EH (cell line): ENCODE measurements around the gene CBFB.

Experiments
- DNase-seq: peaks from one replicate; pipeline ENCODE4 v3.0.0-alpha.2; 2015; ENCODE audit warnings: low read depth

CBFB gene

GRCh38 chr16:67137605-67138004, 108.7 kb downstream of the CBFB start:
- no peak for DNase-seq

DNA sequence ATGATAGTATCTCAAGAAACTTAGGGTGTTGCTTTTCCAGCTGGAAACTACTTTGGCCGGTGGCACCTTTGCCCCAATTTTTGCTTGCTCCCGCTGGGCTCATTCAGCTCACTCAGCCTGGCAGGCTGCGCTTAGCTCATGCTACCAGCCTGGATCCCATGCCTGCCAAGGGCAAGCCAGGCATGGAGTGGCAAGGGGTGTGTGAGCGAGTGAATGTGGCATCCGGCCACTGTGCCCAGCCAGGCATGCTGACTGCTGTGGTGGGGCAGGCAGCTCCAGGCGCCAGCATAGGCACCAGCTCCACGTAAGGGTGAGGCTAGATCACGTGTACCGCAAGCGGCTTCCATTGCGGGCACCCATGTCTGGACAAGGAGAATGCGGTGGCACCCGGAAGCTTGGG, 112.4 kb downstream of the CBFB start:
- DNase-seq = no peak

GRCh38 chr16:67142342-67142741, 113.4 kb downstream of the CBFB start:
- DNase-seq = no peak

- DNase-seq = no peak
Observed at GRCh38 chr16:67144943-67145342, 116.0 kb downstream of the CBFB start.

DNA sequence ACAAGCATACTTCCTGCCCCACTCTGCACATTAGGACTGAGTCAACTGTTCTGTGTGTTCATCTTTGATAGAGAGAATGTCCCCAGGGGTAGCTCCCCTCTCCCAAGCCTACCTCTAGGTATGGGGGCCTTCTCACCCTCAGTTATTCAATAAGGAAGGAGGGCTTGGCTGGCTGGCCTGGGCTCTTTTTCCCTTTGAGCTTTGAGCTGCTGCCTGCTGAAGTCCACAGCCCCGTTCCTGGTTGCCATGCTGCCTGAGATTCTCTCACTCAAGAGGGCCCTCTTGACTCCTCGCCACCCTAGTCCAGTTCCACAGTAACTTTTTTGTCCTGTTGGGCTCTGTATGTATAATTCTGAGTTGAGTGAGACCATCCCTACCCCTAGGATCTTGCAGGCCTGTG, 116.8 kb downstream of the CBFB start:
- no peak for DNase-seq

DNA sequence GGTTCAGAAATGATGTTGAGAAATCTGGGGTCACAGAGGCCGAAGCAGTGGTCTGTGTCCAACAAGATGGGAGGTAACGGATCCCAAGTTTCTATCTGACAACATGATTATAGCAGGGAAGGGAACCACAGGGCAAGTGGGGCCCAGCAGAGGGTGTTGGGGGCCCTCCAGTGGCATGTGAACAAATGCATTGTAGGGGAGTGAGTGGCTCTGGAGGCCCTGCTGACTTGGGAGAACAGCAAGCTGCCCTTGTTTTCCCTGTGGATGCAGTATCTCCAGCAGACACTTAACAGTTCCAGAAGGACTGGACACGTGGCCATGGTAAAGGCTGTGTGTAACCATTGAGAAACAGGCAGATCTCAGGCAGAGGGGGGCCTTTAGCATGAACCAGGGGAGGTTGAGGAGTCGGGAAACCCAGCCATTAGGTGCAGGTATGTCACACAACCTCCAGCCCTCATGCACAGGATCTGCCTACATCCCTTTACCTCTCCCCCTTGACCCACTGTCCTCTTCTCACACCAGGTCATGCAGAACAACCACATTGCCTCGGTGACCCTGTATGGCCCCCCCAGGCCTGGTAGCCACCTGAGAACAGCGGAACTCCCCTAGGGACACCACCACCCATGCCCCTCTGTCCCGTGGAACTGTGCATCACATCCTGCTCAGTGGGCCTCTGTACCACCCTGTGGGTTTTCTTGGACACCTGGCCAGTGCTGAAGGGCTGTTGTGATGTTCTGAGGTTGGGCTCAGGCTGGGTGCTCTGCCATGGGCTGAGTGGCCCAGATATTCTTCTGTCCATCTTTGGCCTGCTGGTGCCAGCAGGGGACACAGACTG, 117.8 kb downstream of the CBFB start:
- no peak for DNase-seq

- DNase-seq = no peak
Observed at GRCh38 chr16:67147437-67148140, 118.6 kb downstream of the CBFB start.

DNA sequence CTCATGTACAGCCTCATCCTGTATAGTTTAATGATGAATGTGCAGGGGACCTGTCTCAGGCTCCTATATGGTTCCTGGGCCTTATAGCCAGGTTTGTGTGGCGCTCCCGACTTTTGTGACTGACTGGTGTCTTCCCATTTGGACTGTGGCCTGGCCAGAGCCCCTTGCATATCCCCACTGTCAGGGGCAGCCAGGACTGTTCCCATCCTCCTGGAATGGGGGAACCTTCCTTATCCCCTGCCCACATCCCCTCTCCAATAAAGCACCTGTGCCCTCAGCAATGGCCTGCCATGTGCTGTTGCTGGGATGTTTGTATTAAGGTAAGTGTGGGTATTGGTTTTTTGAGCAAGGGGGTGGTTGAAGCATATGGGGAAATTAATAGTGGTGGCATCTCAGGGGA, 119.3 kb downstream of the CBFB start:
- DNase-seq = no peak

DNA sequence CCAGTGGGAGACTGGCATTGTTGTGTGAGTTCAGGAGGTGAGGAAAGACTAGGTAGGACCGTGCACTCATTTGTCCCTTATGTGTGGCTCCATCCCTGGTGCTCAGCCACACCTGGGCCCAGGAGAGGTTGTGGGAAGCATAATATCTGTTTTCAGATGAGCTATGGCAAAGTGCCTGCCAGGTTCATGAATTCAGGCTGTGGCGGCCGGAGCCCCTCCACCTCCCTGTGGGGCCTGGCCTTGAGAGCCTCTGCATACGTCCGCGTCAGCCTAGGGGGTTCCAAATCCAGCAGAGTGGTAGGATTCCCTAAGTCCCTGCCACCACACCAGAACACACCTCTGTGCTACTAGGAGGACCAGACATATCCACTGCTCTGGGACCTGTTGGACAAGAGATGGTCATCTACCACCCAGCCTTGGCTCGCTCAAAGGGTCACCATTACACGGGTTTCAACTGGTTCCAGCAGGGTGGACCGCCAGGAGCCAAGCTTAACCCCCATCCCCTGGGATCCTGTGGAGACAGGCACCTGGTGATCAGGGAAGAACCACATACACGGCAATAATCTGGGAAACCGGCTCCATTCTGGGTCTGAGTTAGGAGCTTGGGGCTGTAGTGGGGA, 119.8 kb downstream of the CBFB start:
- DNase-seq = no peak

GRCh38 chr16:67149276-67150046, 120.5 kb downstream of the CBFB start:
- no peak for DNase-seq

DNA sequence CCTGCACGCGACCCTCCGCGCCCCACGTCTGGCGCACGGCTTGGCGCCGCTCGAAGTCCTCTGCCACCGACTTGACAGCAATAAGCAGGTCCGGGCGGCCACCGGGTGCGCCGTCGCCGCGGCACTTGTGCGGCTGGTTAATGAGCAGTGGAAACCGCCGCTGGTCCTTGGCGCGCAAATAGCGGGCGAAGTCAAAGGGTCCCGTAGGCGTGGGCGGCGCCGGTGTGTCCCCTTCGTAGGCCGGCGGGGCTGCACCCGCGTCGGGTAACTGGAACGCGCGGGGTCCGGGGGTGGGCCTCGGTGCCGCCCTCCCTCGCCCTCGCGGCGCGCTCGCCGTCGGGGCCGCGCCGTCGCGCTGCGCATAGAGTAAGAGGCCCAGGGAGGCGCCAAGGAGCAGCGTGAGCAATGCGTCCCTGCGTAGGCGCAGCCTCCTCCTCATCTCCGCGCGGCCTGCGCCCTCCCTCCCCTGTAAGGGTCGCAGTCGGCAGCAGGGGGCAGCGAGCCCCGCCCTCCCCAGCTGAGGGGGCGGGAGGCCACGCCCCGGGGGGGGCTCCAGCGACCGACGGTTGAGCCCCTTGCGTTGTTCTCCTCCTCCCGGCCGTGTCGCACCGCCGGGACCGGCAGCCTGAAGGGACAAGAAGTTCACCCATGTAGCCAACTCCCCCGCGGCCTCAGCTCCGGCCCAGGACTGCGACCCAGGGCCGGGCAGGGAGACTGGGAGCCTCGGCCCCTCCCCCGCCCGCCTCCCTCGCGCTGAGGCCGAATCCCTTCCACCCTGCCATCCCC, 121.3 kb downstream of the CBFB start:
- DNase-seq = peak; percentile 65
